Measurements from ENCODE around the gene KCNIP1.

KCNIP1 gene

GRCh38 chr5:170603578-170604565 lies 100.1 kb downstream of the KCNIP1 start:
- DNase-seq = peak in 1 of 4 experiments; percentile 10

- DNase-seq = no peak
Measured at GRCh38 chr5:170606941-170607340, 103.1 kb downstream of the KCNIP1 start.

- DNase-seq = no peak
Measured at GRCh38 chr5:170611449-170612090, 107.8 kb downstream of the KCNIP1 start.

GRCh38 chr5:170612256-170612678 lies 108.4 kb downstream of the KCNIP1 start:
- DNase-seq = no peak

- DNase-seq = no peak
Measured at GRCh38 chr5:170614065-170614490, 110.3 kb downstream of the KCNIP1 start.

GRCh38 chr5:170614720-170615119 lies 110.9 kb downstream of the KCNIP1 start:
- DNase-seq = no peak

GRCh38 chr5:170617533-170618490 lies 114.0 kb downstream of the KCNIP1 start:
- DNase-seq = no peak

- DNase-seq = no peak
Measured at GRCh38 chr5:170619869-170620268, 116.0 kb downstream of the KCNIP1 start.

- no peak for DNase-seq
Measured at GRCh38 chr5:170622933-170623332, 119.1 kb downstream of the KCNIP1 start.

GRCh38 chr5:170623576-170624181 lies 119.9 kb downstream of the KCNIP1 start:
- no peak for DNase-seq

GRCh38 chr5:170625221-170626165 lies 121.7 kb downstream of the KCNIP1 start:
- no peak for DNase-seq

GRCh38 chr5:170626507-170627150 lies 122.8 kb downstream of the KCNIP1 start:
- no peak for DNase-seq

- DNase-seq = no peak
Measured at GRCh38 chr5:170627271-170627670, 123.5 kb downstream of the KCNIP1 start.

GRCh38 chr5:170628028-170628427 lies 124.2 kb downstream of the KCNIP1 start:
- no peak for DNase-seq

- no peak for DNase-seq
Measured at GRCh38 chr5:170628691-170629565, 125.1 kb downstream of the KCNIP1 start.

- no peak for DNase-seq
Measured at GRCh38 chr5:170629566-170630175, 125.9 kb downstream of the KCNIP1 start.

- DNase-seq = no peak
Measured at GRCh38 chr5:170630226-170630625, 126.4 kb downstream of the KCNIP1 start.

- no peak for DNase-seq
Measured at GRCh38 chr5:170630711-170631141, 126.9 kb downstream of the KCNIP1 start.
